Measurements from ENCODE around the gene MAP4K2.

The MAP4K2 gene

DNA sequence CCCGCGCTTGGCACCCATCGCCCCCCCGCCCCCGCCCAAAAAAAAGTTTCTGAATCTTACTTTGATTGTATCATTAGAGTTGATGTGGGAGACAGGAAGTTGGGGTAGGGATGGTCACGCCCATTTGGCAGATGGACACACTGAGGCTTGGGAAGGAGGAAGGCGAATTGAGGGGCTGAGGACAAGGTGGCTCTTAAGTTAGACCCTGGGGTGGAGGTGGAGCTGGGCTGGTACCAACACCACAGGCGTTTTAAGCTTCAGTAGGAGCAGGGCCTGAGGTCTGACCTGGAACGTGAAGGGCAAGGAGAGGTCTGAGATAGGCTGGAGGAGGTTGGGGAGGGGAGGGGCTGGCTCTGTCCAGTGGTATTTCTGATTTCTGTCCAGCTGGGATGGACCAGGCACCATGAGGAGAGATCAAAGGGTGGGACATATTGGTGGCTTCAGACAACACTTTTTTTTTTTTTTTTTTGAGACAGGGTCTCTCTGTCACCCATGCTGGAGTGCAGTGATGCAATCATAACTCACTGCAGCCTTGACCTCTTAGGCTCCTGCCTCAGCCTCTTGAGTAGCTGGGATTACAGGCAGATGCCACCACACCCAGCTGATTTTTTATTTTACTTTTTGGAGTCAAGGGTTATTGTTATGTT lies 42.2 kb upstream of the MAP4K2 start:
- TF ChIP-seq NFIC (IDR thresholded peaks at IDR 0.05) = no peak
- TF ChIP-seq YY1 (IDR thresholded peaks at IDR 0.05; ENCODE audit: low read depth) = no peak
- no peak for TF ChIP-seq TEAD4 (IDR thresholded peaks at IDR 0.05)
- TF ChIP-seq CEBPB (IDR thresholded peaks at IDR 0.05) = no peak
- TF ChIP-seq, protein P1, sequence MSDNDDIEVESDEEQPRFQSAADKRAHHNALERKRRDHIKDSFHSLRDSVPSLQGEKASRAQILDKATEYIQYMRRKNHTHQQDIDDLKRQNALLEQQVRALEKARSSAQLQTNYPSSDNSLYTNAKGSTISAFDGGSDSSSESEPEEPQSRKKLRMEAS (IDR thresholded peaks at IDR 0.05) = no peak; the same call in 1 of the 2 replicates
- TF ChIP-seq, protein P2, sequence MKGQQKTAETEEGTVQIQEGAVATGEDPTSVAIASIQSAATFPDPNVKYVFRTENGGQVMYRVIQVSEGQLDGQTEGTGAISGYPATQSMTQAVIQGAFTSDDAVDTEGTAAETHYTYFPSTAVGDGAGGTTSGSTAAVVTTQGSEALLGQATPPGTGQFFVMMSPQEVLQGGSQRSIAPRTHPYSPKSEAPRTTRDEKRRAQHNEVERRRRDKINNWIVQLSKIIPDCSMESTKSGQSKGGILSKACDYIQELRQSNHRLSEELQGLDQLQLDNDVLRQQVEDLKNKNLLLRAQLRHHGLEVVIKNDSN (IDR thresholded peaks at IDR 0.05) = no peak
- no peak for TF ChIP-seq TAF1 (IDR thresholded peaks at IDR 0.05; ENCODE audit: low read depth)
- no peak for TF ChIP-seq RAD21 (IDR thresholded peaks at IDR 0.05; ENCODE audit: low read depth)
- TF ChIP-seq FOXM1 (IDR thresholded peaks at IDR 0.05; ENCODE audit: borderline replicate concordance, low read depth) = no peak
- no peak for TF ChIP-seq EGR1 (IDR thresholded peaks at IDR 0.05)
- TF ChIP-seq, protein P3, sequence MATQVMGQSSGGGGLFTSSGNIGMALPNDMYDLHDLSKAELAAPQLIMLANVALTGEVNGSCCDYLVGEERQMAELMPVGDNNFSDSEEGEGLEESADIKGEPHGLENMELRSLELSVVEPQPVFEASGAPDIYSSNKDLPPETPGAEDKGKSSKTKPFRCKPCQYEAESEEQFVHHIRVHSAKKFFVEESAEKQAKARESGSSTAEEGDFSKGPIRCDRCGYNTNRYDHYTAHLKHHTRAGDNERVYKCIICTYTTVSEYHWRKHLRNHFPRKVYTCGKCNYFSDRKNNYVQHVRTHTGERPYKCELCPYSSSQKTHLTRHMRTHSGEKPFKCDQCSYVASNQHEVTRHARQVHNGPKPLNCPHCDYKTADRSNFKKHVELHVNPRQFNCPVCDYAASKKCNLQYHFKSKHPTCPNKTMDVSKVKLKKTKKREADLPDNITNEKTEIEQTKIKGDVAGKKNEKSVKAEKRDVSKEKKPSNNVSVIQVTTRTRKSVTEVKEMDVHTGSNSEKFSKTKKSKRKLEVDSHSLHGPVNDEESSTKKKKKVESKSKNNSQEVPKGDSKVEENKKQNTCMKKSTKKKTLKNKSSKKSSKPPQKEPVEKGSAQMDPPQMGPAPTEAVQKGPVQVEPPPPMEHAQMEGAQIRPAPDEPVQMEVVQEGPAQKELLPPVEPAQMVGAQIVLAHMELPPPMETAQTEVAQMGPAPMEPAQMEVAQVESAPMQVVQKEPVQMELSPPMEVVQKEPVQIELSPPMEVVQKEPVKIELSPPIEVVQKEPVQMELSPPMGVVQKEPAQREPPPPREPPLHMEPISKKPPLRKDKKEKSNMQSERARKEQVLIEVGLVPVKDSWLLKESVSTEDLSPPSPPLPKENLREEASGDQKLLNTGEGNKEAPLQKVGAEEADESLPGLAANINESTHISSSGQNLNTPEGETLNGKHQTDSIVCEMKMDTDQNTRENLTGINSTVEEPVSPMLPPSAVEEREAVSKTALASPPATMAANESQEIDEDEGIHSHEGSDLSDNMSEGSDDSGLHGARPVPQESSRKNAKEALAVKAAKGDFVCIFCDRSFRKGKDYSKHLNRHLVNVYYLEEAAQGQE (IDR thresholded peaks at IDR 0.05; ENCODE audit: low read depth) = no peak

DNA sequence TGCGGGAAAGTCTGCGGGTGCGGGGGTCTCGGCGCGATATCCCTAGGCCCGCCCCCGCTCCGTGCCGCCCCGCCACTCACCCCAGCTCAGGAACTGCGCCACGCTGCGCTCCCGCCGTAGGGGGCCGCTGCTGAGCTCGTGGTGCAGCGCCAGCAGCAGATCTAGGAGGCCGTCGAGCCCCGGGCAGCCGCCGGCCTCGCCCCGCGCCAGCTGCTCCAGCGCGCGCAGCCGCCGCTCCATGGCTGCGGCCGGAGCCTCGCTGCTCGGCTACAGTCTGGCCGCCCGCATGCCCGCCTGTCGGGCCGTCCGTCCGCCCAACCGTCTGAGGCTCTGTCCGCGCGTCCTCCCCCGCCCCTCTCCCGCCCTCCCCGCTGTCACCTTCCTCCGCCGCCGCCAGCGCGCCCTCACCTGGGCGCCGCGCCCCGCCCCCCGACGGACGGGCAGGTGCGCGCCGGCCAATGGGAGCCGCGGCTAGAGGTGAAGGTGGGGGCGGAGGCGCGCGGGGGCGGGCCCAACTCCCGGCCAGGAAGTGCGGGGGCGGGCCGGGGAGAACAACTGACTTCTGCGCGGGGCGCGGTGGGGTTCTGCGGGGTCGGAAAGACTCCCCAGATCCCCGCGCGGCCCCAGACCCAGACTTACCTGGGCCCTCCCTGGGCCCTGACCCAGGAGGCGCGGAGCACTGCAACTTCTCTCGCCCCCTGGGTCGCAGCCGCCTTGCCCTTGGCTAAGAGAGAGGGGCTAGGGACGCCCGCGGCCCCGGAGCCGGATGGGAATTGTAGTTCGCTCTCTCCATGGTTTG lies 41.5 kb upstream of the MAP4K2 start, which contains the start of gene CDC42BPG:
Gene CDC42BPG, minus strand, starts transcription at position 324 of the 799 bp plus-strand sequence. Its CDS starts 84 bp downstream, at position 240.
- no peak for TF ChIP-seq TEAD4 (IDR thresholded peaks at IDR 0.05)
- TF ChIP-seq TAF1 (IDR thresholded peaks at IDR 0.05; ENCODE audit: low read depth) = no peak; the same call in 1 of the 2 replicates
- TF ChIP-seq YY1 (IDR thresholded peaks at IDR 0.05; ENCODE audit: low read depth) = peak; percentile 13; the same call in 1 of the 2 replicates
- TF ChIP-seq, protein P1 (IDR thresholded peaks at IDR 0.05) = peak; percentile 69
- peak; percentile 97 for TF ChIP-seq EGR1 (IDR thresholded peaks at IDR 0.05)
- TF ChIP-seq ZBTB7A (IDR thresholded peaks at IDR 0.05; ENCODE audit: low read depth) = peak; percentile 96
- TF ChIP-seq, protein P3 (IDR thresholded peaks at IDR 0.05; ENCODE audit: low read depth) = no peak
- no peak for TF ChIP-seq TCF12 (IDR thresholded peaks at IDR 0.05; ENCODE audit: low read depth)
- TF ChIP-seq EP300 (IDR thresholded peaks at IDR 0.05; ENCODE audit: borderline replicate concordance) = no peak
- TF ChIP-seq, protein P2 (IDR thresholded peaks at IDR 0.05) = no peak

DNA sequence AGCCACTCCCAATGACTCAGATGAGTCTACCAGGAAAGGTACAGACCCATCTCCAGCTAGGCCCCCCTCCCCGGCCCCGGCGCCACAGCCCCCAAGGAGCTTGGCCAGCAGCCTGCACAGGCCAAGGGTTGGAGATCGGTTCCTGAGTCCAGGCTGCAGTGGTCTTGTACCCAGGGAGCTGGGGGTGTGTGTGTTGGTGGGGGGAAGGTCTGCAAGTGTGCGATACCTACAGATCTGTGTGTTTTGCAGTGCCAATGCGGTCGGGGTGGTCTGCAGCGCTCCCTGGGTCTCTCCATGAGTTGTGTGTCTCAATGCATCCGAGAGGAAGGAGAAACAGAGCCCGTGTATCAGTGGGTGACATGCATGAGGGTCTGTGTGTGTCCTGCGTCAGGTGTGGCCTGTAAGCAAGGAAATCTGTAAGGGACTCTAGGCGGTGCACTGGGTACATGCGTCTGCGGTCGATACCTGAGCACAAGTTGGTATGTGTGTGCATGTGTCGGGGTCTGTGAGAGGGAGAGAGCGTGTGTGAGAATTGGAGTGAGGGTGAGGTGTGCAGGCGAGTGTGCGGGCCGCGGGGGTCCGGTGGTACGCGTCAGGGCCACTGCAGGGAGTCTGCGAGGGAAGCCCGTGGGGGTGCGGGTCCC lies 40.8 kb upstream of the MAP4K2 start:
- no peak for TF ChIP-seq EGR1 (IDR thresholded peaks at IDR 0.05)
- no peak for TF ChIP-seq YY1 (IDR thresholded peaks at IDR 0.05; ENCODE audit: low read depth)
- TF ChIP-seq, protein P2 (IDR thresholded peaks at IDR 0.05) = no peak
- TF ChIP-seq, protein P3 (IDR thresholded peaks at IDR 0.05; ENCODE audit: low read depth) = no peak
- TF ChIP-seq ZBTB7A (IDR thresholded peaks at IDR 0.05; ENCODE audit: low read depth) = no peak
- TF ChIP-seq TAF1 (IDR thresholded peaks at IDR 0.05; ENCODE audit: low read depth) = no peak
- no peak for TF ChIP-seq CEBPB (IDR thresholded peaks at IDR 0.05)
- TF ChIP-seq, protein P1 (IDR thresholded peaks at IDR 0.05) = no peak
- no peak for TF ChIP-seq NFIC (IDR thresholded peaks at IDR 0.05)
- TF ChIP-seq RAD21 (IDR thresholded peaks at IDR 0.05; ENCODE audit: low read depth) = no peak
- no peak for TF ChIP-seq TEAD4 (IDR thresholded peaks at IDR 0.05)
- no peak for TF ChIP-seq CREB1 (IDR thresholded peaks at IDR 0.05; ENCODE audit: low read depth)
- TF ChIP-seq EP300 (IDR thresholded peaks at IDR 0.05; ENCODE audit: borderline replicate concordance) = no peak
- TF ChIP-seq FOXM1 (IDR thresholded peaks at IDR 0.05; ENCODE audit: borderline replicate concordance, low read depth) = no peak
